ENCODE results near the gene FAM53B.

DNA sequence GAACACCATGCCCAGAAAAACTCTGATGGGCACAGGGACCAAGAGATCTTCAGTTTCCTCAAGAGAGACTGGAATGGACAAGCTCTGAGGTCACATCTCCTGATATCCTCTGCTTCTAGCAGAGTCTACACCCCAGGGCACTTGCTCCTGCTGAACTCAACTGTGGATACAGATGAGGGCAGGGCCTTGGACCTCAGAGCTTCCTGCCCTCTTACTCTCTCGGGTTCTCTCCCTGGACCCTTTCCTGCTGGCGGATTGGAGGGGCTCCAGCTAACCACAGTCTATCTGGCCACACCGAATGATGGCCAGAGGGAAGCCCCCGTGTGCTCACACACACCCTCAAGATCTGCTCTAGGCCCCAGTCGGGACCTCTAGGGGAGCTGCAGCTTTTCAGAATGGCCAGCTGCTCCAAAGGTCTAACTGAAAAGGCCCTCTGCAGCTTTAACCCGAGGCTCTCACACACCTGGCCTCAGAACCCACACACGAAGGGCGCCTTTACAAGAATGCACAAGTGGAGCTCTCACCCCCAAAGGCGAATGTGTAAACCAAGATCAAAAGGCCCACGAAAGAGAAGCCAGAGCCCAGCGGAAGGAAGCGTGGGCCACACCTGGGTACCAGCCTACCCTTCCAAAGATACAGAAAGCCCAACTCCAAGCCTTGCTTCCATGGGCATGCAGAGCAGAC is 65.5 kb downstream of the FAM53B start:
- TF ChIP-seq, protein P1, sequence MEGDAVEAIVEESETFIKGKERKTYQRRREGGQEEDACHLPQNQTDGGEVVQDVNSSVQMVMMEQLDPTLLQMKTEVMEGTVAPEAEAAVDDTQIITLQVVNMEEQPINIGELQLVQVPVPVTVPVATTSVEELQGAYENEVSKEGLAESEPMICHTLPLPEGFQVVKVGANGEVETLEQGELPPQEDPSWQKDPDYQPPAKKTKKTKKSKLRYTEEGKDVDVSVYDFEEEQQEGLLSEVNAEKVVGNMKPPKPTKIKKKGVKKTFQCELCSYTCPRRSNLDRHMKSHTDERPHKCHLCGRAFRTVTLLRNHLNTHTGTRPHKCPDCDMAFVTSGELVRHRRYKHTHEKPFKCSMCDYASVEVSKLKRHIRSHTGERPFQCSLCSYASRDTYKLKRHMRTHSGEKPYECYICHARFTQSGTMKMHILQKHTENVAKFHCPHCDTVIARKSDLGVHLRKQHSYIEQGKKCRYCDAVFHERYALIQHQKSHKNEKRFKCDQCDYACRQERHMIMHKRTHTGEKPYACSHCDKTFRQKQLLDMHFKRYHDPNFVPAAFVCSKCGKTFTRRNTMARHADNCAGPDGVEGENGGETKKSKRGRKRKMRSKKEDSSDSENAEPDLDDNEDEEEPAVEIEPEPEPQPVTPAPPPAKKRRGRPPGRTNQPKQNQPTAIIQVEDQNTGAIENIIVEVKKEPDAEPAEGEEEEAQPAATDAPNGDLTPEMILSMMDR (IDR thresholded peaks at IDR 0.05) = no peak
- no peak for TF ChIP-seq EP300 (IDR thresholded peaks at IDR 0.05)
- TF ChIP-seq POLR2A (IDR thresholded peaks at IDR 0.05) = no peak

Data from tibial nerve (tissue), 4 donors.